HEK293T (cell line): ENCODE measurements around the gene CACNA1C.

Experiments
- ARNT ChIP-seq: fragments of 450-650 bp; IDR thresholded peaks from 2 replicates; pipeline ENCODE4 v1.6.1; 2017; ENCODE audit warnings: mild to moderate bottlenecking
- FOXA1 ChIP-seq: fragments of 450-650 bp; IDR thresholded peaks from 2 replicates; pipeline ENCODE4 v1.6.1; 2016; ENCODE audit warnings: mild to moderate bottlenecking
- FOXK2 ChIP-seq: fragments of 450-650 bp; IDR thresholded peaks from 2 replicates; pipeline ENCODE4 v1.6.1; 2016; ENCODE audit warnings: mild to moderate bottlenecking
- FOXM1 ChIP-seq: fragments of 450-650 bp; IDR thresholded peaks from 2 replicates; pipeline ENCODE4 v1.6.1; 2017; ENCODE audit warnings: mild to moderate bottlenecking, borderline replicate concordance
- L3MBTL2 ChIP-seq: fragments of 450-650 bp; conservative IDR thresholded peaks from 2 replicates; pipeline ENCODE4 v1.6.1; 2016; ENCODE audit warnings: mild to moderate bottlenecking
- LEF1 ChIP-seq: fragments of 450-650 bp; IDR thresholded peaks from 2 replicates; pipeline ENCODE4 v1.6.1; 2017; ENCODE audit warnings: mild to moderate bottlenecking, borderline replicate concordance
- ZNF384 ChIP-seq: fragments of 450-650 bp; IDR thresholded peaks from 2 replicates; pipeline ENCODE4 v1.6.1; 2016

DNA sequence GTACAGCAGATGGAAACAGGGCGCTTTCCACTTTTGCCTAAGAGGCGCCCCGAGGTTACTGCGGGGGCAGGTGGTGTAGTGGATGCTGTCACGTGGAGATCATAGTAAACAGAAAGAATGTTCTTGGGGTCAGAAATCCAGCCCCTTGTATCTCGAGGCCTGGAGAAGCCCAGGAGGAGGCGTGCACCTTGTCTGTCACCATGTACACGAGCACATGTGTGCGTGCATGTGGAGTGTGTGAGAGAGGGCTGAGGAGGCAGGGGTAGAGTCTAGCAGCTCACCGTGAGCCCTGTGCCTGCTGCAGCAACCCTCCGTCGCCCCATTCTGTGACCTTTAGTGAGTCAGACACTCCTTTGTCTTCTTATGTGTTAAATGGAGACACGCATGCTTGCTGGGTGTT lies 59.0 kb downstream of the CACNA1C start:
- TF ChIP-seq FOXM1 (no peak), FOXK2 (no peak), ARNT (no peak), ZNF384 (no peak), FOXA1 (no peak), LEF1 (no peak), L3MBTL2 (no peak)
